HepG2 (cell line): ENCODE results near the gene SYVN1. TPM values are rescaled to one million over a fixed set of nuclear protein-coding genes. Genes with fewer than 3 reads are reported as not detected.

Source experiments
- ARNT ChIP-seq: fragments of 450-650 bp; IDR thresholded peaks from 2 replicates; pipeline ENCODE4 v1.6.1; 2017
- ATAD3A ChIP-seq: sonication (generic); formaldehyde crosslinking; IDR thresholded peaks from 2 replicates; pipeline ENCODE4 v1.4.0; 2020; ENCODE audit warnings: missing genetic modification reagents
- ATRX ChIP-seq: sonication (generic); formaldehyde crosslinking; IDR thresholded peaks from 2 replicates; pipeline ENCODE4 v1.4.0; 2020; ENCODE audit warnings: missing genetic modification reagents, borderline replicate concordance
- CEBPG ChIP-seq: IDR thresholded peaks from 2 replicates; pipeline ENCODE4 v1.6.1; 2016
- DNMT3B ChIP-seq: conservative IDR thresholded peaks from 2 replicates; pipeline ENCODE4 v1.6.1; 2016; ENCODE audit warnings: missing biosample characterization, control low read depth
- E2F5 ChIP-seq: sonication (generic); formaldehyde crosslinking; conservative IDR thresholded peaks from 2 replicates; pipeline ENCODE4 v1.4.0; 2020; ENCODE audit warnings: missing genetic modification reagents
- GFI1 ChIP-seq: sonication (generic); formaldehyde crosslinking; IDR thresholded peaks from 2 replicates; pipeline ENCODE4 v1.5.0; 2020; ENCODE audit warnings: missing genetic modification reagents, mild to moderate bottlenecking, borderline replicate concordance
- ISL2 ChIP-seq: sonication (generic); formaldehyde crosslinking; IDR thresholded peaks from 2 replicates; pipeline ENCODE4 v1.5.0; 2020; ENCODE audit warnings: missing genetic modification reagents
- JUNB ChIP-seq: sonication (generic); formaldehyde crosslinking; IDR thresholded peaks from 2 replicates; pipeline ENCODE4 v1.8.0; 2022; ENCODE audit warnings: missing genetic modification reagents, mild to moderate bottlenecking, borderline replicate concordance
- KAT7 ChIP-seq: IDR thresholded peaks from 2 replicates; pipeline ENCODE4 v1.6.1; 2018; ENCODE audit warnings: borderline replicate concordance, missing compliant biosample characterization
- KMT2A ChIP-seq: sonication (generic); formaldehyde crosslinking; IDR thresholded peaks from 2 replicates; pipeline ENCODE4 v1.4.0; 2020; ENCODE audit warnings: missing genetic modification reagents
- MXD1 ChIP-seq: sonication (generic); formaldehyde crosslinking; IDR thresholded peaks from 2 replicates; pipeline ENCODE4 v1.4.0; 2020; ENCODE audit warnings: mild to moderate bottlenecking, missing genetic modification reagents
- NCOA5 ChIP-seq: sonication (generic); formaldehyde crosslinking; IDR thresholded peaks from 2 replicates; pipeline ENCODE4 v1.4.0; 2020; ENCODE audit warnings: missing genetic modification reagents
- NFE2 ChIP-seq: sonication (generic); formaldehyde crosslinking; IDR thresholded peaks from 2 replicates; pipeline ENCODE4 v1.4.0; 2020; ENCODE audit warnings: missing genetic modification reagents
- PTBP1 ChIP-seq: fragments of 200-400 bp; formaldehyde crosslinking; IDR thresholded peaks from 2 replicates; pipeline ENCODE4 v1.6.1; 2018; ENCODE audit warnings: low read length, low read depth; ENCODE audit not compliant: poor library complexity, severe bottlenecking
- RBFOX2 ChIP-seq: fragments of 200-400 bp; formaldehyde crosslinking; IDR thresholded peaks from 2 replicates; pipeline ENCODE4 v1.6.1; 2017; ENCODE audit warnings: low read depth, mild to moderate bottlenecking, low read length
- REST ChIP-seq, 2 experiments: IDR thresholded peaks; 2 replicates each; pipeline ENCODE4 v1.6.1; 2011 to 2012; ENCODE audit warnings: low read length in 2 of 2, borderline replicate concordance in 1 of 2, low read depth in 1 of 2, mild to moderate bottlenecking in 1 of 2, moderate library complexity in 1 of 2
- SALL1 ChIP-seq: sonication (generic); formaldehyde crosslinking; IDR thresholded peaks from 2 replicates; pipeline ENCODE4 v1.8.0; 2022; ENCODE audit warnings: mild to moderate bottlenecking, missing genetic modification reagents
- SMAD3 ChIP-seq: sonication (generic); formaldehyde crosslinking; IDR thresholded peaks from 2 replicates; pipeline ENCODE4 v1.4.0; 2020; ENCODE audit warnings: missing genetic modification reagents
- TEAD3 ChIP-seq: optimal IDR thresholded peaks from 2 replicates; pipeline ENCODE3; 2016; ENCODE audit warnings: borderline replicate concordance
- YY1 ChIP-seq: IDR thresholded peaks from 2 replicates; pipeline ENCODE4 v1.6.1; 2011; ENCODE audit warnings: low read length, low read depth, moderate library complexity, mild to moderate bottlenecking; ENCODE audit not compliant: insufficient read depth, insufficient replicate concordance
- ZMYM3 ChIP-seq: sonication (generic); formaldehyde crosslinking; IDR thresholded peaks from 2 replicates; pipeline ENCODE4 v1.5.1; 2020; ENCODE audit warnings: mild to moderate bottlenecking, missing genetic modification reagents
- ZNF160 ChIP-seq: sonication (generic); formaldehyde crosslinking; IDR thresholded peaks from 2 replicates; pipeline ENCODE4 v1.8.0; 2022; ENCODE audit warnings: mild to moderate bottlenecking, inconsistent platforms, missing genetic modification reagents
- ZNF17 ChIP-seq: sonication (generic); formaldehyde crosslinking; IDR thresholded peaks from 2 replicates; pipeline ENCODE4 v1.5.0; 2020; ENCODE audit warnings: mild to moderate bottlenecking, missing genetic modification reagents
- ZNF253 ChIP-seq: sonication (generic); formaldehyde crosslinking; IDR thresholded peaks from 2 replicates; pipeline ENCODE4 v1.8.0; 2022; ENCODE audit warnings: mild to moderate bottlenecking, missing genetic modification reagents, borderline replicate concordance
- ZNF614 ChIP-seq: IDR thresholded peaks from 2 replicates; pipeline ENCODE4 v1.6.1; 2018; ENCODE audit warnings: missing biosample characterization, missing genetic modification reagents, inconsistent platforms, borderline replicate concordance
- ZNF839 ChIP-seq: sonication (generic); formaldehyde crosslinking; IDR thresholded peaks from 2 replicates; pipeline ENCODE4 v1.4.0; 2020; ENCODE audit warnings: missing genetic modification reagents, mild to moderate bottlenecking, borderline replicate concordance
- ZSCAN25 ChIP-seq: sonication (generic); formaldehyde crosslinking; IDR thresholded peaks from 2 replicates; pipeline ENCODE4 v1.8.0; 2022; ENCODE audit warnings: mild to moderate bottlenecking, missing genetic modification reagents
- polyA plus RNA-seq, 8 experiments: library from polyadenylated mRNA; depleted of rRNA in 3 of 8; stranded (reverse) in 7 of 8; unstranded in 1 of 8; fragments of >200 nt; fragmentation: Illumina TruSeq in 4 of 8; extraction: Trizol in 4 of 8; gene quantifications; 2 replicates each; pipeline versions ENCODE4 v1.2.1 to v1.2.3, GENCODE V29; 2011 to 2016; ENCODE audit warnings: low read depth in 4 of 8, missing spikeins in 1 of 8, mixed read lengths in 1 of 8; ENCODE audit not compliant: insufficient read depth in 1 of 8
- total RNA-seq, 5 experiments: library from RNA; depleted of rRNA; stranded (reverse); fragments of >200 nt; fragmentation: Illumina TruSeq; extraction: Trizol; gene quantifications; 2 replicates each; pipeline ENCODE4 v1.2.3, GENCODE V29; 2016; ENCODE audit warnings: low read depth in 1 of 5

SYVN1 gene
- total and polyA plus RNA-seq, 2 of the 13 experiments (the other 11 are each of a cell fraction or from before 2014, with no cell fraction given) = 10.3 to 22.5 TPM

DNA sequence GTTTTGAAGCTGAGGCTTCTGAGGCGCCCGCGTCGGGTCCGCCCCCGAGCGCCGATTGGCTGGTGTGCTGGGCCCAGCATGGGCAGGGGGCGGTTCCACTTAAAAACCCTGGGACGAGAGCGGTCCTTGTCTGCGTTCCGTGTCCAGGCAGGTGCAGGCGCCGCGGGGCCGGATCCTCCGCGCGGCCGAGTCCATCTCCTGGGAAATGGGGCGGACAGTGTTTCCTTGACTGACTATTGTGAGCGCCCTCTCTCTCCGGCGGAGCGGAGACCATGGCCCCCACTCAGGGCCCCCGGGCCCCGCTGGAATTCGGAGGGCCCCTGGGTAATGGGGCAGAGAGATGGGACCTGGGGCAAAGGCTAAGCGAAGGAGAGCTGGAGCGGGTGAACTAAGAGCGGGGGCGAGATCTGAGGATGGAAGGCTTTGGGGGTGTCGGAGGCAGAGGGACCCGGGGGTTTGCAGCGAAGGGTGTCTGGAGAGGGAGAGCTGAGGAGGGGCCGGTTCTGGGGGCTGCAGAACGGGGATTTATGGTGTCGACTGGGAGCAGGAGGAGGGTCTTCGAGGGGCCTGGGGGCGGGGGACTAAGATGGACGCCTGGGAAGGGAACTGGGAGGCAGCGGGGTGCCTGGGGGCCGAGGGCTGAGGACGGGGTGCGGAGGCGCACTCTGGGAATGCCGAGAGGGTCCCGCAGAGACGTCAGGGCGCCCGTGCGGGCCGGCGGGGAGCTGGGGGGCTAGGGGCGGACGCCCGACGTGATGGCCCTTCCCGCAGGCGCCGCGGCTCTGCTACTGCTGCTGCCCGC is 22.4 kb downstream of the SYVN1 start, which contains the start of gene TM7SF2 (continued):
- TF ChIP-seq REST (IDR thresholded peaks at IDR 0.05; ENCODE audit: borderline replicate concordance in 1 of 2, low read depth in 1 of 2, low read length in 2 of 2) = peak in 1 of 2 experiments; percentile 80; a peak in 1 of 4 replicates
- peak; percentile 61 for TF ChIP-seq YY1
- peak; percentile 47; the same call in 1 of the 2 replicates for TF ChIP-seq SALL1
- no peak; the same call in 1 of the 2 replicates for TF ChIP-seq ZNF253 (CRISPR knock-in tag)
- peak; percentile 51; the same call in 1 of the 2 replicates for TF ChIP-seq MXD1 (CRISPR knock-in tag)
- peak; percentile 61 for TF ChIP-seq ISL2 (CRISPR knock-in tag)
- no peak for TF ChIP-seq ARNT
- 0 out of 2 replicates have a peak, but pooled peaks have one; percentile 11 for TF ChIP-seq CEBPG (CRISPR knock-in tag)
- no peak for TF ChIP-seq PTBP1
- TF ChIP-seq RBFOX2 = peak; percentile 98
- TF ChIP-seq JUNB = no peak
- no peak for TF ChIP-seq E2F5 (CRISPR knock-in tag)
- TF ChIP-seq DNMT3B = peak; percentile 61; the same call in 1 of the 2 replicates
- no peak for TF ChIP-seq KAT7
- TF ChIP-seq ATAD3A (CRISPR knock-in tag) = no peak
- no peak for TF ChIP-seq ZNF614 (CRISPR knock-in tag)
- TF ChIP-seq ZNF839 (CRISPR knock-in tag) = no peak
- TF ChIP-seq NFE2 (CRISPR knock-in tag) = no peak
- TF ChIP-seq TEAD3 (CRISPR knock-in tag) = peak; percentile 50
- no peak for TF ChIP-seq ZNF17 (CRISPR knock-in tag)
- TF ChIP-seq NCOA5 (CRISPR knock-in tag) = no peak
- TF ChIP-seq SMAD3 = no peak
- peak; percentile 35; the same call in 1 of the 2 replicates for TF ChIP-seq ZSCAN25
- TF ChIP-seq KMT2A (CRISPR knock-in tag) = no peak
- no peak for TF ChIP-seq ZMYM3
- no peak for TF ChIP-seq GFI1 (CRISPR knock-in tag)
- no peak for TF ChIP-seq ZNF160
- TF ChIP-seq ATRX (CRISPR knock-in tag) = no peak
